ENCODE data around the gene NUP43. TPM values are rescaled to one million over a fixed set of nuclear protein-coding genes. Genes with fewer than 3 reads are reported as not detected.

The NUP43 gene
- total RNA-seq, 6 experiments from 2014 or later: 29.6 to 43.3 (median 37.2) TPM

DNA sequence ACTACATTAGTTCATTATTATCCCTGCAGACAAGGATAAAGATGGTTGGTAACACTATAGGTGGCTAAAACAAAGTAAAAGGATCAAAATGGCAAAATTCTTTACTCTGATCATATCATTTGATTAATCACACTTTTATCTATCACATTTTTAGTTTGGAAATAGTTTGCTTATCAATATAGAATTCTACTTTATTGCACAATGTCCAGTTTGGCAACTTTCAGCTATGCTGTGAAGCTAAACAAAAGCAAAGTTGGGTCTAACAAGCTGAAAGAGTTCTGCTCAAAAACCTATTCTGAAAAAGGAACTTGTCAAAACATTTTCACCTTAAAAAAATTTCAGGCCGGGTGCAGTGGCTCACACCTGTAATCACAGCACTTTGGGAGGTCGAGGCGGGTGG, 20.5 kb downstream of the NUP43 start:
- Mint-ChIP-seq H3K4me1 (ENCODE audit: low read depth) (peaks cover 6% of the 10 kb centered on the region), H3K27me3 (ENCODE audit: insufficient read depth) (no peaks in the 10 kb centered on the region; the same call in 1 of the 2 replicates), H3K4me3 (no peak overlapping the region), H3K27ac (no peak overlapping the region), H3K36me3 (ENCODE audit: low read depth) (peaks cover 4% of the 10 kb centered on the region; the same call in 1 of the 2 replicates), H3K9me3 (no peaks in the 10 kb centered on the region)
- DNase-seq: no peak
- TF ChIP-seq, protein P1, sequence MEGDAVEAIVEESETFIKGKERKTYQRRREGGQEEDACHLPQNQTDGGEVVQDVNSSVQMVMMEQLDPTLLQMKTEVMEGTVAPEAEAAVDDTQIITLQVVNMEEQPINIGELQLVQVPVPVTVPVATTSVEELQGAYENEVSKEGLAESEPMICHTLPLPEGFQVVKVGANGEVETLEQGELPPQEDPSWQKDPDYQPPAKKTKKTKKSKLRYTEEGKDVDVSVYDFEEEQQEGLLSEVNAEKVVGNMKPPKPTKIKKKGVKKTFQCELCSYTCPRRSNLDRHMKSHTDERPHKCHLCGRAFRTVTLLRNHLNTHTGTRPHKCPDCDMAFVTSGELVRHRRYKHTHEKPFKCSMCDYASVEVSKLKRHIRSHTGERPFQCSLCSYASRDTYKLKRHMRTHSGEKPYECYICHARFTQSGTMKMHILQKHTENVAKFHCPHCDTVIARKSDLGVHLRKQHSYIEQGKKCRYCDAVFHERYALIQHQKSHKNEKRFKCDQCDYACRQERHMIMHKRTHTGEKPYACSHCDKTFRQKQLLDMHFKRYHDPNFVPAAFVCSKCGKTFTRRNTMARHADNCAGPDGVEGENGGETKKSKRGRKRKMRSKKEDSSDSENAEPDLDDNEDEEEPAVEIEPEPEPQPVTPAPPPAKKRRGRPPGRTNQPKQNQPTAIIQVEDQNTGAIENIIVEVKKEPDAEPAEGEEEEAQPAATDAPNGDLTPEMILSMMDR (IDR thresholded peaks at IDR 0.05): no peak

DNA sequence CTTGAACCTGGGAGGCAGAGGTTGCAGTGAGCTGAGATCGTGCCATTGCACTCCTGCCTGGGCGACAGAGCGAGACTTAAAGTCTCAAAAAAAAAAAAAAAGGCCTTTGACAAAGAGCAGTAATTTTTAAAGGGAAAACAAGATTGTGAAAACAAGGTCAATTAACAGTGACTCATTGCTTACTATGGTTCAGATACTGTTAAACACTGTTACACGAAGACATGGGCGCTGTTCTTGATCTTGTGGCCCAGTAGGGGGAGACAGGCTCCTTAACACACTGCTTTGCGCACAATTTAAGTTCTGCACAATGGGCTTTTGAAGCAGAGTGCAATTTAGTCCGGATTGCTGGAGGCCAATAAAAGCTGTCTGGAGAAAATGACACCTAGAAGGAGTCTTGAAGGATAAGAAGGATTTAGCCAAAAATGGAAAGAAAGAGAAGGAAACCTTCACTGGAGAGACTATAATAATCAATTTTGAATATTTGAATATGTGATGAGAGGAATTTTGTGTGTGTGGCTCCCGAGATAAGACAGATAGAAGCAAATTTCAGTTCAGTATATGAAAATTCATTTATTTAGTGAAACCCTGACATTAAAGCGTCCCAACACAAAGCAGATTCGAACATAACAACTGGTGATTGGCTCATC, 22.4 kb downstream of the NUP43 start:
- Mint-ChIP-seq H3K27ac (no peak overlapping the region), H3K27me3 (ENCODE audit: insufficient read depth) (no peaks in the 10 kb centered on the region; the same call in 1 of the 2 replicates), H3K36me3 (ENCODE audit: low read depth) (no peaks in the 10 kb centered on the region), H3K4me1 (ENCODE audit: low read depth) (peaks cover 6% of the 10 kb centered on the region), H3K9me3 (no peaks in the 10 kb centered on the region), H3K4me3 (no peak overlapping the region)
- peak; percentile 83 for DNase-seq
- TF ChIP-seq, protein P1 (IDR thresholded peaks at IDR 0.05): peak; percentile 84

DNA sequence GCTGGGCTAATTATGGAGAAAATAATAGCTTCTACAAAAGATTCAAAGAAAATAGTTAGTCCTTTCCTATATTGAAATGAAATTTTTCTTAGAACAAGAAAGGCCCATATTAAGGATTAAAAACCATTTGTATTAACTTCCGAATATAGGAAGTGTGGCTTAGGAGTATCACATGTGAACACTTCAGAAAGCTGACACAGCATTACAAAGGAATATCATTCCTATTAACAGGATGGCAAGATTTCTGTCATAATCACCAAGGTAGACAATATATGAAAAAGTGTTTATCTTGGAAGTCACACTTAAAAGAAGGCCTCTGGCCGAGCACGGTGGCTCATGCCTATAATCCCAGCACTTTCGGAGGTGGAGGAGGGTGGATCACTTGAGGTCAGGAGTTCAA, 23.1 kb downstream of the NUP43 start:
- H3K36me3 Mint-ChIP-seq (ENCODE audit: low read depth): no peaks in the 10 kb centered on the region
- H3K9me3 Mint-ChIP-seq: no peaks in the 10 kb centered on the region
- peaks cover 10% of the 10 kb centered on the region for H3K4me1 Mint-ChIP-seq (ENCODE audit: low read depth)

DNA sequence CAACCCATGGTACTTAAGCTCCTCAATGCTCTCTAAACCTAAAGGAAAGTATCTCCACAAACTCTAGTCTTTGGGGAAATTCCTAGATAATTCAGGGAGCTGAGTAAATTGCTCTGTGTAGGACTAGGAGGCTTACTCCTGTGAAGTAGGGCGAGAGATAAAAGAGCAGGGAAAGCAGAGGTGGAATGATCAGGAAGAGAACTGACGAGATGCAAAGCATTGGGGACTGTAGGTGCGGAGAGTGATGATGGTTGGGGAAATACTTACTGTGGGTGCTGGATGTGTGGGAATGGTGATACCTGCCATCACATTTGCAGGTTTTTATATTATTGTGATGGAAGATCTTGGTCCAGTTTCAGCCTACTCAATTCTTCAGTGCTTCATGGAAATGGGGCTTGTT, 26.8 kb downstream of the NUP43 start:
- Mint-ChIP-seq H3K27ac (no peak overlapping the region; the same call in 1 of the 2 replicates), H3K4me1 (ENCODE audit: low read depth) (peaks cover 24% of the 10 kb centered on the region), H3K36me3 (ENCODE audit: low read depth) (peaks cover 4% of the 10 kb centered on the region; the same call in 1 of the 2 replicates), H3K9me3 (no peaks in the 10 kb centered on the region), H3K27me3 (ENCODE audit: insufficient read depth) (peaks cover 2% of the 10 kb centered on the region), H3K4me3 (no peak overlapping the region)
- TF ChIP-seq, protein P1 (IDR thresholded peaks at IDR 0.05): 0 out of 2 replicates have a peak, but pooled peaks have one; percentile 3
- DNase-seq: no peak

More for the DNA sequence above, 23.1 kb downstream of the NUP43 start:
- DNase-seq: no peak
- H3K27ac Mint-ChIP-seq: no peak overlapping the region
- H3K27me3 Mint-ChIP-seq (ENCODE audit: insufficient read depth): no peaks in the 10 kb centered on the region; the same call in 1 of the 2 replicates
- H3K4me3 Mint-ChIP-seq: no peak overlapping the region
- TF ChIP-seq, protein P1 (IDR thresholded peaks at IDR 0.05): no peak

DNA sequence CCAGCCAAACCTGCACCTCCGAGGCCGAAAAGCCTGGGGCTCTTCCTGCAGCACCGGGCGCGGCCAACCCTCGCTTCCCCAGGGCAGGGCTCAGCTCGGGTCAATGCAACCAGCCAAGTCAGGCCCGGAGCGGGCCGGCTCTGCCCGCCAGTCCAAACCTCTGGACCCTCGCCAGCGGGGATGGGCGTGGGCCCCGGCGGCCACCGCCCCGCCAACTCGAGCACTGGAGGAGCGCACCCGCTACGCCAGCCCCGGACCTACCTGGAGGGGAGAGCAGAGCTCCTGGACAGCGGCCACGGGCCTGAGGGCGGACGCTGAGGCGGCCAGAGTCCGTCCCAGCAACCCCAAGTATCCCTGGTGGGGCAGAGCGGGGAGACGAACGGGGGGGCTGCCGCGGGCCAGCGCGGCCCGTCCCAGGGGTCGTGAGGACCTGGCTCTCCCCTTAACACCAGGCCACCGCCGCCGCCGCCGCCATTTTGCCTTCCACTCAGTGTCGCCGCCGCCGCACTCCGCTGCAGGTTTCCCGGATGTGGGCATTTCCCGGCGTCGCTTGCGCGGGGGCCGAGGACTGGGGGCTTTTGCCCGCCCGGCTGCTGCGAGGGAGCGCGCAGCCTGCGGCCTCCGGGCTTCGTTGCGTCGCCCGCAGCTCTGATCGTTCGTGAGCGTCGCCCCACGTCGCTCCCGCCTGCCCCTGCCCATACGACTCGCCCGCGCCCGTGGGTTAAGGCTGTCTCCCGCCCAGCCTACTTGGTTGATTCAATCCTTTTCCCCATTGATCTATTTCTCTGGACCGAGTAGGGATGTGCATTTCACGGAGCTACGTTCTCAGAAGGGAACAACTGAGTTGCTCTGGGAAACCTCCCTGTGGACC, 28.5 kb downstream of the NUP43 start, which contains the start of gene LATS1:
Gene LATS1, minus strand, starts transcription at position 514 of the 871 bp plus-strand sequence. CDS start 15,975 bp downstream, outside the sequence.
- Mint-ChIP-seq H3K4me3 (peak within 1 kb of the TSS; percentile 95), H3K9me3 (no peaks in the 10 kb centered on the region), H3K27me3 (ENCODE audit: insufficient read depth) (peaks cover 2% of the 10 kb centered on the region; the same call in 1 of the 2 replicates), H3K27ac (peak within 1 kb of the TSS; percentile 98), H3K4me1 (ENCODE audit: low read depth) (peaks cover 18% of the 10 kb centered on the region), H3K36me3 (ENCODE audit: low read depth) (peaks cover 4% of the 10 kb centered on the region; the same call in 1 of the 2 replicates)
- DNase-seq: peak; percentile 89
- TF ChIP-seq, protein P1 (IDR thresholded peaks at IDR 0.05): no peak

Measured in HFFc6 (cell line).